ENCODE measurements around the gene TBX20. TPM values are rescaled to one million over a fixed set of nuclear protein-coding genes. Genes with fewer than 3 reads are reported as not detected.
A peak's percentile ranks its signal among the peaks of the same experiment; 100 is the strongest.
"Not testable (repeated sequence)": the region's sequence is repeated elsewhere in the genome, so short reads cannot be mapped to it uniquely, and the experiment has no call there.

TBX20 gene
- total RNA-seq, 1 experiment from 2014 or later, result not detected

GRCh38 chr7:35183873-35184503 lies 69.9 kb downstream of the TBX20 start:
- in situ Hi-C loops (cut with HindIII; ENCODE audit: low sequenced_read_pairs), result not testable (repeated sequence)

GRCh38 chr7:35180665-35181064 lies 73.2 kb downstream of the TBX20 start:
- DNase-seq (ENCODE audit: low spot score); in situ Hi-C loops (cut with HindIII; ENCODE audit: low sequenced_read_pairs): not testable (repeated sequence)

More at GRCh38 chr7:35183873-35184503, 69.9 kb downstream of the TBX20 start:
- peak; percentile 30 for DNase-seq (ENCODE audit: low spot score)

- DNase-seq (ENCODE audit: low spot score); in situ Hi-C loops (cut with HindIII; ENCODE audit: low sequenced_read_pairs): not testable (repeated sequence)
Measured at GRCh38 chr7:35173176-35173575, 80.7 kb downstream of the TBX20 start.

- DNase-seq (ENCODE audit: low spot score); in situ Hi-C loops (cut with HindIII; ENCODE audit: low sequenced_read_pairs): not testable (repeated sequence)
Measured at GRCh38 chr7:35172131-35172530, 81.8 kb downstream of the TBX20 start.

- DNase-seq (ENCODE audit: low spot score); in situ Hi-C loops (cut with HindIII; ENCODE audit: low sequenced_read_pairs): not testable (repeated sequence)
Measured at GRCh38 chr7:35167658-35168057, 86.2 kb downstream of the TBX20 start.

GRCh38 chr7:35167158-35167557 lies 86.7 kb downstream of the TBX20 start:
- DNase-seq (ENCODE audit: low spot score); in situ Hi-C loops (cut with HindIII; ENCODE audit: low sequenced_read_pairs): not testable (repeated sequence)

- DNase-seq (ENCODE audit: low spot score); in situ Hi-C loops (cut with HindIII; ENCODE audit: low sequenced_read_pairs): not testable (repeated sequence)
Measured at GRCh38 chr7:35161059-35161740, 92.7 kb downstream of the TBX20 start.

Other genes starting within 250 kb of the TBX20 start
- gene DPY19L1, start 216.6 kb downstream of the TBX20 start, total RNA-seq (2014; rRNA removed; shearing (Covaris generic)), result 17.3 and 18.5 TPM in 2 replicates

Data from G401 (cell line).